Stimulated activated CD8-positive, alpha-beta memory T cell treated with anti-CD3 and anti-CD28 coated beads, Interleukin-4, amount 100 ng/mL, for 1 hour (primary cell): ENCODE measurements around the gene EEPD1.

ENCODE experiments used
- DNase-seq, 2 donors: peaks; one replicate each; pipeline ENCODE4 v3.0.0-alpha.2; 2020; ENCODE audit warnings: low read depth in 2 of 2, low spot score in 1 of 2

Gene EEPD1

GRCh38 chr7:36279200-36279925 is 126.3 kb downstream of the EEPD1 start:
- DNase-seq = no peak

- DNase-seq = no peak
Observed at GRCh38 chr7:36279926-36280315, 126.9 kb downstream of the EEPD1 start.

GRCh38 chr7:36280840-36281812 is 128.1 kb downstream of the EEPD1 start:
- DNase-seq = no peak

DNA sequence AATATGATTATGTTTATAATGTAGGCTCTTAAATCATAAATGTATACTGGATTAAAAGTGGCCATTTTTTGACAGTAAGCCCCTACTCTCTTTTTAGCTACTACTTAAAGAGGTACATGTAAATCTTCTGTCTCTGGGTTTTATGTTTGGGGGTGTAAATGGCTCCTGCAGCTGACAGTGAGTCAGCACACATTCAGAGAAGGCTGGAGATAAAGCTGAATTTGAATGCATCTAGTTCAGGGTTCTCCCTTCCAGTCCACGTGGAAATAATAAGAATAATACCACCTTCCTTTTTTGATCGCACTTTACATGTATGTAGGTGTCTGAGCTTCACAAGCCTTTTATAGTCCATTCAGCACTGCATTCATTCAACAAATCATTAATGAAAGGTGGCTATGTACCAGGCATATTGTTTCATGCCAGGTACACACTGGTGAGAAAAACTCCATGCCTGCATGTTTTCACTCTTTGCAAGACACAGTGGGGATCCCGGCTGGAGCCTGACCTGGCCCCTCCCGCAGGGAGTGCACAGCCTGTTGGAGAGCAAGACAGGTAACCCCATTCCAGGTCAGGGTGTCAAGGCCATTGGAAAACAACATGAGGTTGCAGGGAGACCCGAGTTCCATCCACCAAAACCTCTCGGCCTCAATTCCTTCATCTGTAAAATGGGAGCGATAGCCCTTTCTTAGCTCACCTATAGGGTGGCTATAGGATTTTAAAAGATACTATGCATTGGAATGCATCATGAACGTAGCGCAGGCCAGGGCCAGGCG is 129.1 kb downstream of the EEPD1 start:
- DNase-seq = no peak

DNA sequence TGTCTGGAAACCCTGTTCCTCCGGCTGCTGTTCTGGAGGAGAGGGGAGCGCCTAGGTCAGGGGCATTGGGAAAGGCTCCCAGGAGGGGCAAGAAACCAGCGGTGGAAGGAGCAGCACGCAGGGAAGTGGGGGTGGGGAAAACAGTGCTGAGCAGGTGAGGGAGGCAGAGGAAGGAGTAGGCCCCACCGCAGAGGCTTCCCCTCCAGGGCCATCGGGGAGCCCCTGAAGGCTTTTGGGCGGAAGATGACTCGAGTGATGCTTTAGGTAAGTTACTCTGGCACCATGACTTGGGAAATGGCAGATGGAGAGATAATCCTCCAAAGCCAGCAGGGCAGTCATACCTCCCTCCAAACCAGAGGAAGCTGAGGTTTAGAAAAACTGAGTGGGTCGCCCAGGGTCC is 130.1 kb downstream of the EEPD1 start:
- no peak for DNase-seq

GRCh38 chr7:36283711-36284130 is 130.7 kb downstream of the EEPD1 start:
- no peak for DNase-seq

DNA sequence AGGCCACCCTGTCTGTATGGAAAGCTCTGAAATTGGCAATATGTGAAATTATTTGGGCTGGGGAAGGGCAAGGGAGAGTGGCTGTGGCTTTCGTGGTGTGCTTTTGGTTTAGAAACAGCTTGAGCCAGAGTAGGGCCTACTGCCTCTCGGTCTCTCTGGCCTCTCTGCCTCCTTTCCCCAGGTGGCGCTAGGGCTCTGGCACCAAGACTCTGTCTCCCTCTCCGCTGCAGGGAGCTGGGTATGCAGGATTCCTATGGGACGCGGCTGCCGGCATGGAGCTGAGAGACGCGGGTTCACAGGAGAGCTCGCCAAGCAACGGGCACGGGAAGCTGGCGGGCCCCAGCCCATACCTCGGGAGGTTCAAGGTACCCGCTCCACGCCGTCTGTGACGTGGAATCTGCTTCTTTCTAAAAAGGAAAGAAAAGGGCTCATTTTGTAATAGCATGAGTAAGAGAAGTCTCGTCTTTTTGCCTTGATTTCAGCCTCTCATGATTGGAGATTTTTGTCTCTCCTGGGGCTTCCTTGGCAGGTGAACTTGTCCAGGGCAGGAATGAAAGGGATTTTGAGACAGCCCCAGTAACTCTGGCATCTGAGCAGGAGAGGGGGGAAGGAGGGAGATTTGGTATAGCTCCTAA is 131.5 kb downstream of the EEPD1 start:
- DNase-seq = no peak

GRCh38 chr7:36285276-36285675 is 132.2 kb downstream of the EEPD1 start:
- DNase-seq = no peak

- peak in 1 of 2 donors; percentile 33 for DNase-seq
Observed at GRCh38 chr7:36286226-36286625, 133.2 kb downstream of the EEPD1 start.

- no peak for DNase-seq
Observed at GRCh38 chr7:36286688-36287087, 133.6 kb downstream of the EEPD1 start.

DNA sequence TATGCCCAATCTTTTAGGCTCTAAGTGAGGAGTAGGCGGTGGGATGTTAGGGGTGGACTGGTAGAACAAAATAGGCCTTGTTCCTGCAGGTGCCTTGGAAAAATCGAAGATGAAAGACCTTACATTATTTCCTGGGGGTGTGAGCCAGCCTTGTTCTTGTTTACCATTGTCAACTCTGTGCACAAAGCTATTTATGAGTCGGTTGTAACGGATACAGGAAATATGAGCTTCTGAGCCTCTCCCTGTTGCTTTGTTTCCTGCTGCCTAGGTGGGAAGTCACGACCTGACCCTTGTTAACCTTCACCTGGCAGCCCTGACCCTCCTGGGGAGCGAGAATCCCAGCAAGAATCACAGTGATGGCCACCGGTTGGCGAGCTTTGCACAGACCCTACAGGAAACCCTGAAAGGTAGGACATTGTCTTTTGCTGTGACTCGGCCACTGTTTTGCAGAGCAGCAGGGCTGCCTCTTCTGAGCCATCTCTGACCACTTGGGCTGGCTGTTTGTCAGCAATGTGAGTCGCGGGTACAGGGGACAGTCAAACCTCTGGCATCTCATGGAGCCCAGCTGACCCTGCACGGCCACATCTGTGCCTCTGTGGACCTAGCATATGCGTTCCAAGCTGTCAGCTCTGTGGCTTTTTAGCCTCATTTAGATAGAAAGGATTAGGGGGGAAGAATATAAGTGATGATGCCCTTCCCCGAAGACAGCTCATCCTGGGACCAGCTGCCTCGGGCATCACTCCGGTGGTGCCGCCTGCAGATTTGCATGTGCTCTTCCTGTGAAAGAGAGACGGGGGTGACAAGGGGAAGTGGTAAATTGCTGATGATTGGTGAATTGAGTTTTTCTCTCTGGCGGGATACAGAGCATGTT is 134.6 kb downstream of the EEPD1 start:
- no peak for DNase-seq

DNA sequence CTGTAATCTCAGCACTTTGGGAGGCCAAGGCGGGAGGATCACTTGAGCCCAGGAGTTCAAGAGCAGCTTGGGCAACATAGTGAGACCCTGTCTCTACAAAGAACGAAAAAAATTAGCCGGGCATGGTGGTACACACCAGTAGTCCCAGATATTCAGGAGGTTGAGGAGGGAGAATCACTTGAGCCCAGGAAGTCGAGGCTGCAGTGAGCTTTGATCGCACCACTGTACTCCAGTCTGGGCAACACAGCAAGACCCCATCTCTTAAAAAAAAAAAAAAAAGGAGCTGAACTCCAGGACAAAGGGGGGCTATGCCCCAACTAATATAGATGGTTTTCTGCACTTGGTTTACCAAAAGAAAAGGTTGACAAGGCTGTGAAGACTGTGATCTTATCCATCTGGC is 135.4 kb downstream of the EEPD1 start:
- no peak for DNase-seq

- no peak for DNase-seq
Observed at GRCh38 chr7:36289833-36290661, 137.0 kb downstream of the EEPD1 start.

GRCh38 chr7:36291387-36292316 is 138.6 kb downstream of the EEPD1 start:
- peak; percentile 57 to 65 for DNase-seq

GRCh38 chr7:36295090-36295489 is 142.0 kb downstream of the EEPD1 start:
- DNase-seq = no peak

DNA sequence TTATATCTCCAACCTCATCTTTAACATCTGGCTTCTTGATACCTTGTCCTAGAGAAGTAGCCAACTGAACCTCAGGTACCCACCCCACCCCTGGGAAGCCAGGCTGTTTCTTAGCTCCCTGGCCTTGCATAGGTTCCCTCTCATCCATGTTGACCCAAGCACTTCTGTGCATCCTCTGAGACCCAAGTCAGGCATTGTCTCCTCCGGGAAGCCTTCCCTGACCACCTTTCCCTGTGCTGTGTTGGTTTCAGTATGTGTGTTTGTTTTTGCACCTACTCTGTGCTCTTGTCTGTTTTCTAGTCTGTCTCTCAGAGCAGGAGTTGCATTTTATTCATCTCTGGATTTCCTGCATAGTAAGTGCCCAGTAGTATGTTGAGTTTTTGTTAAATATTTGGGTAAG is 143.2 kb downstream of the EEPD1 start:
- no peak for DNase-seq

GRCh38 chr7:36297364-36298009 is 144.4 kb downstream of the EEPD1 start:
- no peak for DNase-seq

GRCh38 chr7:36298106-36298505 is 145.1 kb downstream of the EEPD1 start:
- DNase-seq = no peak
